ENCODE data around the gene INHA. TPM values are rescaled to one million over a fixed set of nuclear protein-coding genes. Genes with fewer than 3 reads are reported as not detected.
A peak's percentile ranks its signal among the peaks of the same experiment; 100 is the strongest.

The INHA gene
- polyA plus RNA-seq, 1 experiment, result 0.12 TPM

- CTCF ChIA-PET, result interaction anchor here (0.5 to 9.9 kb wide), 6 partner anchors 18 to 123 kb away, joined by 3 to 270 read pairs (median 66); a partner anchor contains a TSS
- Histone ChIP-seq H3K27me3 (ENCODE audit: control insufficient read depth, insufficient read depth, low read length) (peaks cover 34% of the 10 kb centered on the region), H3K4me3 (ENCODE audit: low read depth, low read length) (no peak overlapping the region), H3K27ac (ENCODE audit: low read depth, low read length) (no peak overlapping the region), H3K9me3 (ENCODE audit: control insufficient read depth, insufficient read depth, low read length) (no peaks in the 10 kb centered on the region)
- no peak for DNase-seq (ENCODE audit: low read depth, low spot score)
- TF ChIP-seq, protein P1, sequence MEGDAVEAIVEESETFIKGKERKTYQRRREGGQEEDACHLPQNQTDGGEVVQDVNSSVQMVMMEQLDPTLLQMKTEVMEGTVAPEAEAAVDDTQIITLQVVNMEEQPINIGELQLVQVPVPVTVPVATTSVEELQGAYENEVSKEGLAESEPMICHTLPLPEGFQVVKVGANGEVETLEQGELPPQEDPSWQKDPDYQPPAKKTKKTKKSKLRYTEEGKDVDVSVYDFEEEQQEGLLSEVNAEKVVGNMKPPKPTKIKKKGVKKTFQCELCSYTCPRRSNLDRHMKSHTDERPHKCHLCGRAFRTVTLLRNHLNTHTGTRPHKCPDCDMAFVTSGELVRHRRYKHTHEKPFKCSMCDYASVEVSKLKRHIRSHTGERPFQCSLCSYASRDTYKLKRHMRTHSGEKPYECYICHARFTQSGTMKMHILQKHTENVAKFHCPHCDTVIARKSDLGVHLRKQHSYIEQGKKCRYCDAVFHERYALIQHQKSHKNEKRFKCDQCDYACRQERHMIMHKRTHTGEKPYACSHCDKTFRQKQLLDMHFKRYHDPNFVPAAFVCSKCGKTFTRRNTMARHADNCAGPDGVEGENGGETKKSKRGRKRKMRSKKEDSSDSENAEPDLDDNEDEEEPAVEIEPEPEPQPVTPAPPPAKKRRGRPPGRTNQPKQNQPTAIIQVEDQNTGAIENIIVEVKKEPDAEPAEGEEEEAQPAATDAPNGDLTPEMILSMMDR (IDR thresholded peaks at IDR 0.05; ENCODE audit: low read depth, low read length), result no peak
- POLR2A ChIA-PET, result no interaction called here
These were observed 45.6 kb upstream of the INHA start for GRCh38 chr2:219526320-219527075.

DNA sequence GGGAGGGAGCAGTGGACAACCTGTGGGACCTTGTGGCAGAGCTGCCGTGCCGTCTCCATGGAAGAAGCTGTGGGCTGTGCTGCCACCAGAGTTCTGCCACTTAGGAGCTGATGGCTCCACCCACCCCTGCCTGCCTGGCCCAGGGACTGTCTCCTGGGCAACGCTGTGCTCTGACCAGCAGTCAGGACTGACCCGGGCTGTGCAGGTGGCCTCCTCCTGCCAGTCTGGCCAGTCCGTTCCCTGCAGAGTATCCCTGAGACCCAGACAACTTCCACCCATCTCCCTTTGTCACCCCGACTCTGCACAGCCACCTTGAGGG lies 45.1 kb upstream of the INHA start:
- H3K27me3 ChIP-seq (ENCODE audit: control insufficient read depth, insufficient read depth, low read length), result peaks cover 37% of the 10 kb centered on the region
- no peak overlapping the region for H3K27ac ChIP-seq (ENCODE audit: low read depth, low read length)
- POLR2A ChIA-PET, result no interaction called here

DNA sequence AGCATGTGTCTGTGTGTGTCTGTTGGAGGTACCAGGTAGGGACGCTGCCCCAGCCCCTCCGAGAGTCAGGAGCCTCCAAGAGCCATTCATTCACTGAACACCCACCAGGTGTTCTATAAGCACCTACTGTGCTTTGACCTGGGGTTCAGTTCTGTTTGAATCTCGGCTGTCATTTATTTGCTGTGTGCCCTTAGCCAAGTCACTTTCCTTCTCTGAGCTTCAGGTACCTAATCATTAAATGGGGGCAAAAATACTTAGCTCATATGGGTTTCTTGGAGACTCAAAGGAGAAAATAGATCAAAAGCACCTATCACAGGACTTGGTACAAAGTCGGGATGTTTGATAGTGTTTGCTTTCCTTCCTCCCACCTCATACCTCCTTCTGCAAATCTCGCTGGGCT lies 44.6 kb upstream of the INHA start:
- Histone ChIP-seq H3K27ac (ENCODE audit: low read depth, low read length) (no peak overlapping the region), H3K4me3 (ENCODE audit: low read depth, low read length) (no peak overlapping the region), H3K9me3 (ENCODE audit: control insufficient read depth, insufficient read depth, low read length) (no peaks in the 10 kb centered on the region), H3K27me3 (ENCODE audit: control insufficient read depth, insufficient read depth, low read length) (peaks cover 37% of the 10 kb centered on the region)
- DNase-seq (ENCODE audit: low read depth, low spot score), result no peak
- TF ChIP-seq, protein P1 (IDR thresholded peaks at IDR 0.05; ENCODE audit: low read depth, low read length), result no peak
- POLR2A ChIA-PET, result no interaction called here
- CTCF ChIA-PET, result interaction anchor here (1.1 to 9.9 kb wide), 11 partner anchors 13 to 228 kb away, joined by 3 to 270 read pairs (median 12); partner anchors contain the start of gene DNPEP

More for the DNA sequence above, 45.1 kb upstream of the INHA start:
- CTCF ChIA-PET, result interaction anchor here (0.5 to 9.9 kb wide), 11 partner anchors 14 to 228 kb away, joined by 3 to 270 read pairs (median 12); partner anchors contain the start of gene DNPEP
- Histone ChIP-seq H3K4me3 (ENCODE audit: low read depth, low read length) (no peak overlapping the region), H3K9me3 (ENCODE audit: control insufficient read depth, insufficient read depth, low read length) (no peaks in the 10 kb centered on the region)
- no peak for DNase-seq (ENCODE audit: low read depth, low spot score)
- TF ChIP-seq, protein P1 (IDR thresholded peaks at IDR 0.05; ENCODE audit: low read depth, low read length), result no peak

DNA sequence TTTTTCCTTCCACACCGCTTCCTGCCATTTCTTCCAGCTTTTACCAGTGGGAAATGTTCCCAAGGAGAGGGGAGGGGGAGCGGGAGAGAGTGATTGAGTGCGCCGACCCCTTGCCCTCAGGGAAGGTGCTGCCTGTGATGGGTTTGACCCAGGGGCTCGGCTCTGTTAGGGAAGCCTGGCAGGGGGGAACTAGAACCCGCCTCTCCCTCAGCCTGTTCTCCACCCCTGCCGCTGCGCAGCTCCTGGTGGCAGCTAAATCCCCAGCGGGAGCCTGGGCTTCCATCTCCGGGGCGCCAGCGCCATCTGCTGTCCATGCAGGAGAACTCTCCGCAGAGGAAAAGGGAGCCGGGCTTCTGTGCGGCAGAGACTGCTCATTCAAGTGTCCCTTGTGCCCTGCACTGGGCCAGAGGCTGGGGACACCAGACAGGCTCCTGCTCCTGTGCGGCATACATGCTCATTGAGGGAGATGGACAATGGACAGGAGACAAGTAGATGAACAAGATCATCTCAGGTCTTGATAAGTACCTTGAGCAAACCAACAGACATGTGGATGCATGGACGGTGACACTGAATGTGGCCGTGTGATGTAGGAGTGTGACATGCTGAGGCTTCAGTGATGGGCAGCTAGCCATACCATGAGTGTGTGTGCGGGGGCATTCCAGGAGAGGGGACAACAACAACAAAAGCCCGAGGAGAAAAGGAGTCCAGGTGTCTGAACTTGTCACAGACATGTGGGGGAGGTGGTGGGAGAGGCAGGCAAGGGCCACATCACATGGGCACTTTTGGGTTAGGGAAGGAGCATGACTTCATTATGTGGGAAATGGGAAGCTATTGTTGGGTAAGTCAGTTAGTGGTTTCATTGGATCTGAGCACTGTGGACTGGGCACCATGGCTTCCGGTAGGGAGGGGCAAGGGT lies 41.8 kb upstream of the INHA start:
- no peak overlapping the region for H3K27ac ChIP-seq (ENCODE audit: low read depth, low read length)
- DNase-seq (ENCODE audit: low read depth, low spot score), result peak; percentile 59
- peaks cover 45% of the 10 kb centered on the region for H3K27me3 ChIP-seq (ENCODE audit: control insufficient read depth, insufficient read depth, low read length)
- POLR2A ChIA-PET, result interaction anchor here (0.6 to 1.0 kb wide), 5 partner anchors 19 to 127 kb away, joined by 3 to 7 read pairs (median 4); partner anchors contain the start of gene GMPPA
- CTCF ChIA-PET, result interaction anchor here (0.6 to 9.9 kb wide), 62 partner anchors 8 to 578 kb away, joined by 3 to 270 read pairs (median 5); partner anchors contain the start of genes ASIC4, ATG9A, DNPEP and GMPPA
- TF ChIP-seq, protein P1 (IDR thresholded peaks at IDR 0.05; ENCODE audit: low read depth, low read length), result peak; percentile 98
- no peaks in the 10 kb centered on the region; the same call in 1 of the 2 replicates for H3K9me3 ChIP-seq (ENCODE audit: control insufficient read depth, insufficient read depth, low read length)
- peak overlapping the region; percentile 41 for H3K4me3 ChIP-seq (ENCODE audit: low read depth, low read length)
